GM23338 (cell line): ENCODE data around the gene COG1. TPM values are rescaled to one million over a fixed set of nuclear protein-coding genes. Genes with fewer than 3 reads are reported as not detected.

ENCODE experiments used
- ATAC-seq: fragments of 200-7000 bp; cut with Tn5 transposase; 3 replicates; pipeline ENCODE4 v1.9.1; 2020
- DNase-seq: peaks from one replicate; pipeline ENCODE4 v3.0.0-alpha.2; 2015; ENCODE audit warnings: low spot score
- H2AFZ ChIP-seq: fragments of 200-600 bp; sonication (generic); 2 replicates; pipeline ENCODE4 v1.8.0; 2016; ENCODE audit warnings: antibody characterized with exemption, mild to moderate bottlenecking, moderate library complexity
- H3F3A ChIP-seq: fragments of 200-600 bp; sonication (generic); replicated peaks from 2 replicates; pipeline ENCODE4 v1.8.0; 2017; ENCODE audit warnings: antibody characterized with exemption, mixed run types, low read depth
- H3K27ac ChIP-seq: fragments of 200-600 bp; sonication (generic); 2 replicates; pipeline ENCODE4 v1.6.1; 2016; ENCODE audit warnings: low read depth
- H3K27me3 ChIP-seq: fragments of 200-600 bp; sonication (generic); 2 replicates; pipeline ENCODE4 v1.8.0; 2016; ENCODE audit warnings: mild to moderate bottlenecking, mixed run types, moderate library complexity; ENCODE audit not compliant: insufficient read depth
- H3K36me3 ChIP-seq: fragments of 200-600 bp; sonication (generic); 2 replicates; pipeline ENCODE4 v1.8.0; 2016; ENCODE audit warnings: mild to moderate bottlenecking; ENCODE audit not compliant: insufficient read depth
- H3K4me1 ChIP-seq: fragments of 200-600 bp; sonication (generic); 2 replicates; pipeline ENCODE4 v1.8.0; 2016; ENCODE audit warnings: mild to moderate bottlenecking, moderate library complexity; ENCODE audit not compliant: insufficient read depth
- H3K4me2 ChIP-seq: fragments of 200-600 bp; sonication (generic); 2 replicates; pipeline ENCODE4 v1.7.1; 2017; ENCODE audit warnings: mixed run types
- H3K4me3 ChIP-seq: fragments of 200-600 bp; sonication (generic); 2 replicates; pipeline ENCODE4 v1.6.1; 2016; ENCODE audit warnings: mixed run types
- H3K79me2 ChIP-seq: fragments of 200-600 bp; sonication (generic); replicated peaks from 2 replicates; pipeline ENCODE4 v1.8.0; 2017; ENCODE audit warnings: mild to moderate bottlenecking; ENCODE audit not compliant: insufficient read depth
- H3K9me2 ChIP-seq: fragments of 200-600 bp; sonication (generic); 2 replicates; pipeline ENCODE4 v1.8.0; 2017; ENCODE audit not compliant: insufficient read depth
- H4K20me1 ChIP-seq: fragments of 200-600 bp; sonication (generic); replicated peaks from 2 replicates; pipeline ENCODE4 v1.8.0; 2017; ENCODE audit warnings: mild to moderate bottlenecking; ENCODE audit not compliant: insufficient read depth
- H3K27ac Mint-ChIP-seq: 2 replicates; pipeline ENCODE4 v1.8.0; 2020; ENCODE audit warnings: inconsistent platforms, mild to moderate bottlenecking, moderate library complexity, mixed read lengths
- H3K27me3 Mint-ChIP-seq: 3 replicates; pipeline ENCODE4 v1.8.0; 2022; ENCODE audit warnings: low read depth, mild to moderate bottlenecking, moderate library complexity, mixed read lengths, inconsistent platforms; ENCODE audit not compliant: insufficient read depth, poor library complexity
- H3K36me3 Mint-ChIP-seq: 3 replicates; pipeline ENCODE4 v1.8.0; 2021; ENCODE audit warnings: low read depth, mild to moderate bottlenecking, inconsistent platforms, moderate library complexity, mixed read lengths
- H3K4me1 Mint-ChIP-seq: 3 replicates; pipeline ENCODE4 v1.8.0; 2020; ENCODE audit warnings: mild to moderate bottlenecking, inconsistent platforms, mixed read lengths
- H3K4me3 Mint-ChIP-seq: 3 replicates; pipeline ENCODE4 v1.8.0; 2021; ENCODE audit warnings: moderate library complexity, mild to moderate bottlenecking, inconsistent platforms, mixed read lengths
- H3K9me3 Mint-ChIP-seq: 3 replicates; pipeline ENCODE4 v1.8.0; 2020; ENCODE audit warnings: moderate library complexity, mild to moderate bottlenecking, inconsistent platforms, mixed read lengths
- ETS1 ChIP-seq: IDR thresholded peaks from 2 replicates; pipeline ENCODE4 v1.6.1; 2016; ENCODE audit warnings: antibody characterized with exemption
- EZH2 ChIP-seq: fragments of 200-600 bp; sonication (generic); IDR thresholded peaks from one replicate; pipeline ENCODE4 v1.8.0; 2017; ENCODE audit warnings: antibody characterized with exemption, mild to moderate bottlenecking, low read depth; ENCODE audit not compliant: unreplicated experiment
- JUNB ChIP-seq: IDR thresholded peaks from one replicate; pipeline ENCODE4 v1.6.1; 2016; ENCODE audit warnings: antibody characterized with exemption; ENCODE audit not compliant: unreplicated experiment
- POLR2AphosphoS5 ChIP-seq: IDR thresholded peaks from 2 replicates; pipeline ENCODE4 v1.6.1; 2016; ENCODE audit warnings: antibody characterized with exemption, low read depth
- STAT1 ChIP-seq: IDR thresholded peaks from one replicate; pipeline ENCODE4 v1.6.1; 2016; ENCODE audit warnings: antibody characterized with exemption; ENCODE audit not compliant: unreplicated experiment
- ZNF114 ChIP-seq: fragments of 250-450 bp; sonication (Bioruptor Pico); IDR thresholded peaks from 2 replicates; pipeline ENCODE4 v1.5.0; 2020; ENCODE audit warnings: mild to moderate bottlenecking, moderate library complexity
- ZNF331 ChIP-seq: fragments of 250-450 bp; sonication (Bioruptor Pico); IDR thresholded peaks from 2 replicates; pipeline ENCODE4 v1.5.0; 2020; ENCODE audit warnings: low read depth, mild to moderate bottlenecking, moderate library complexity
- polyA plus RNA-seq: library from polyadenylated mRNA; unstranded; fragments of >200 nt; fragmentation: Nextera tagmentation; extraction: Ambion mirVana; gene quantifications from 2 replicates; pipeline ENCODE4 v1.2.1, GENCODE V29; 2016
- total RNA-seq: library from RNA; depleted of rRNA; stranded (reverse); fragments of >200 nt; shearing (Covaris generic); gene quantifications from 2 replicates; pipeline ENCODE4 v1.2.3, GENCODE V29; 2014
- TF ChIP-seq, protein P1 (sequence below): fragments of 250-450 bp; sonication (Bioruptor Pico); IDR thresholded peaks from 2 replicates; pipeline ENCODE4 v1.5.0; 2020; ENCODE audit warnings: mild to moderate bottlenecking, moderate library complexity
- TF ChIP-seq, protein P2 (sequence below), 2 experiments: fragments of 200-600 bp in 1 of 2; sonication (generic) in 1 of 2; conservative IDR thresholded peaks; 2 replicates each; pipeline versions ENCODE4 v1.5.1 to v1.6.1; 2016 to 2017; ENCODE audit warnings: antibody characterized with exemption in 2 of 2, low read depth in 2 of 2, mild to moderate bottlenecking in 2 of 2, moderate library complexity in 1 of 2

The COG1 gene
- total and polyA plus RNA-seq, 2 experiments from 2014 or later, result 15.0 to 26.1 TPM

- no peaks in the 10 kb centered on the region for H3K36me3 ChIP-seq
- H3K27me3 ChIP-seq, result no peaks in the 10 kb centered on the region
- peaks cover 6% of the 10 kb centered on the region for H3K27me3 Mint-ChIP-seq
- H3K4me3 Mint-ChIP-seq, result no peak overlapping the region; the same call in 2 of the 3 replicates
- no peaks in the 10 kb centered on the region for H3K36me3 Mint-ChIP-seq
- H3K4me2 ChIP-seq, result peak overlapping the region; percentile 43; the same call in 1 of the 2 replicates
- peaks cover 29% of the 10 kb centered on the region for H3K4me1 Mint-ChIP-seq
- no peak overlapping the region for H3K27ac Mint-ChIP-seq
- peak overlapping the region; percentile 93 for H2AFZ ChIP-seq
- no peak overlapping the region for H3K27ac ChIP-seq
- no peaks in the 10 kb centered on the region for H3K79me2 ChIP-seq
- H3F3A ChIP-seq, result peaks cover 5% of the 10 kb centered on the region; the same call in 1 of the 2 replicates
- H3K4me3 ChIP-seq, result no peak overlapping the region
- H3K9me2 ChIP-seq, result no peaks in the 10 kb centered on the region
- TF ChIP-seq ZNF114 (CRISPR knock-in tag), result no peak
- TF ChIP-seq STAT1, result no peak
- TF ChIP-seq JUNB, result no peak
- TF ChIP-seq ETS1, result no peak
- TF ChIP-seq, protein P1, sequence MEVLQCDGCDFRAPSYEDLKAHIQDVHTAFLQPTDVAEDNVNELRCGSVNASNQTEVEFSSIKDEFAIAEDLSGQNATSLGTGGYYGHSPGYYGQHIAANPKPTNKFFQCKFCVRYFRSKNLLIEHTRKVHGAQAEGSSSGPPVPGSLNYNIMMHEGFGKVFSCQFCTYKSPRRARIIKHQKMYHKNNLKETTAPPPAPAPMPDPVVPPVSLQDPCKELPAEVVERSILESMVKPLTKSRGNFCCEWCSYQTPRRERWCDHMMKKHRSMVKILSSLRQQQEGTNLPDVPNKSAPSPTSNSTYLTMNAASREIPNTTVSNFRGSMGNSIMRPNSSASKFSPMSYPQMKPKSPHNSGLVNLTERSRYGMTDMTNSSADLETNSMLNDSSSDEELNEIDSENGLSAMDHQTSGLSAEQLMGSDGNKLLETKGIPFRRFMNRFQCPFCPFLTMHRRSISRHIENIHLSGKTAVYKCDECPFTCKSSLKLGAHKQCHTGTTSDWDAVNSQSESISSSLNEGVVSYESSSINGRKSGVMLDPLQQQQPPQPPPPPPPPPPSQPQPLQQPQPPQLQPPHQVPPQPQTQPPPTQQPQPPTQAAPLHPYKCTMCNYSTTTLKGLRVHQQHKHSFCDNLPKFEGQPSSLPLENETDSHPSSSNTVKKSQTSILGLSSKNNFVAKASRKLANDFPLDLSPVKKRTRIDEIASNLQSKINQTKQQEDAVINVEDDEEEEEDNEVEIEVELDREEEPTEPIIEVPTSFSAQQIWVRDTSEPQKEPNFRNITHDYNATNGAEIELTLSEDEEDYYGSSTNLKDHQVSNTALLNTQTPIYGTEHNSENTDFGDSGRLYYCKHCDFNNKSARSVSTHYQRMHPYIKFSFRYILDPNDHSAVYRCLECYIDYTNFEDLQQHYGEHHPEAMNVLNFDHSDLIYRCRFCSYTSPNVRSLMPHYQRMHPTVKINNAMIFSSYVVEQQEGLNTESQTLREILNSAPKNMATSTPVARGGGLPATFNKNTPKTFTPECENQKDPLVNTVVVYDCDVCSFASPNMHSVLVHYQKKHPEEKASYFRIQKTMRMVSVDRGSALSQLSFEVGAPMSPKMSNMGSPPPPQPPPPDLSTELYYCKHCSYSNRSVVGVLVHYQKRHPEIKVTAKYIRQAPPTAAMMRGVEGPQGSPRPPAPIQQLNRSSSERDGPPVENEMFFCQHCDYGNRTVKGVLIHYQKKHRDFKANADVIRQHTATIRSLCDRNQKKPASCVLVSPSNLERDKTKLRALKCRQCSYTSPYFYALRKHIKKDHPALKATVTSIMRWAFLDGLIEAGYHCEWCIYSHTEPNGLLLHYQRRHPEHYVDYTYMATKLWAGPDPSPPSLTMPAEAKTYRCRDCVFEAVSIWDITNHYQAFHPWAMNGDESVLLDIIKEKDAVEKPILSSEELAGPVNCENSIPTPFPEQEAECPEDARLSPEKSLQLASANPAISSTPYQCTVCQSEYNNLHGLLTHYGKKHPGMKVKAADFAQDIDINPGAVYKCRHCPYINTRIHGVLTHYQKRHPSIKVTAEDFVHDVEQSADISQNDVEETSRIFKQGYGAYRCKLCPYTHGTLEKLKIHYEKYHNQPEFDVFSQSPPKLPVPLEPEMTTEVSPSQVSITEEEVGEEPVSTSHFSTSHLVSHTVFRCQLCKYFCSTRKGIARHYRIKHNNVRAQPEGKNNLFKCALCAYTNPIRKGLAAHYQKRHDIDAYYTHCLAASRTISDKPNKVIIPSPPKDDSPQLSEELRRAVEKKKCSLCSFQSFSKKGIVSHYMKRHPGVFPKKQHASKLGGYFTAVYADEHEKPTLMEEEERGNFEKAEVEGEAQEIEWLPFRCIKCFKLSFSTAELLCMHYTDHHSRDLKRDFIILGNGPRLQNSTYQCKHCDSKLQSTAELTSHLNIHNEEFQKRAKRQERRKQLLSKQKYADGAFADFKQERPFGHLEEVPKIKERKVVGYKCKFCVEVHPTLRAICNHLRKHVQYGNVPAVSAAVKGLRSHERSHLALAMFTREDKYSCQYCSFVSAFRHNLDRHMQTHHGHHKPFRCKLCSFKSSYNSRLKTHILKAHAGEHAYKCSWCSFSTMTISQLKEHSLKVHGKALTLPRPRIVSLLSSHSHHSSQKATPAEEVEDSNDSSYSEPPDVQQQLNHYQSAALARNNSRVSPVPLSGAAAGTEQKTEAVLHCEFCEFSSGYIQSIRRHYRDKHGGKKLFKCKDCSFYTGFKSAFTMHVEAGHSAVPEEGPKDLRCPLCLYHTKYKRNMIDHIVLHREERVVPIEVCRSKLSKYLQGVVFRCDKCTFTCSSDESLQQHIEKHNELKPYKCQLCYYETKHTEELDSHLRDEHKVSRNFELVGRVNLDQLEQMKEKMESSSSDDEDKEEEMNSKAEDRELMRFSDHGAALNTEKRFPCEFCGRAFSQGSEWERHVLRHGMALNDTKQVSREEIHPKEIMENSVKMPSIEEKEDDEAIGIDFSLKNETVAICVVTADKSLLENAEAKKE (CRISPR knock-in tag), result no peak
- TF ChIP-seq EZH2, result no peak
- no peak for TF ChIP-seq ZNF331 (CRISPR knock-in tag)
- TF ChIP-seq, protein P2, sequence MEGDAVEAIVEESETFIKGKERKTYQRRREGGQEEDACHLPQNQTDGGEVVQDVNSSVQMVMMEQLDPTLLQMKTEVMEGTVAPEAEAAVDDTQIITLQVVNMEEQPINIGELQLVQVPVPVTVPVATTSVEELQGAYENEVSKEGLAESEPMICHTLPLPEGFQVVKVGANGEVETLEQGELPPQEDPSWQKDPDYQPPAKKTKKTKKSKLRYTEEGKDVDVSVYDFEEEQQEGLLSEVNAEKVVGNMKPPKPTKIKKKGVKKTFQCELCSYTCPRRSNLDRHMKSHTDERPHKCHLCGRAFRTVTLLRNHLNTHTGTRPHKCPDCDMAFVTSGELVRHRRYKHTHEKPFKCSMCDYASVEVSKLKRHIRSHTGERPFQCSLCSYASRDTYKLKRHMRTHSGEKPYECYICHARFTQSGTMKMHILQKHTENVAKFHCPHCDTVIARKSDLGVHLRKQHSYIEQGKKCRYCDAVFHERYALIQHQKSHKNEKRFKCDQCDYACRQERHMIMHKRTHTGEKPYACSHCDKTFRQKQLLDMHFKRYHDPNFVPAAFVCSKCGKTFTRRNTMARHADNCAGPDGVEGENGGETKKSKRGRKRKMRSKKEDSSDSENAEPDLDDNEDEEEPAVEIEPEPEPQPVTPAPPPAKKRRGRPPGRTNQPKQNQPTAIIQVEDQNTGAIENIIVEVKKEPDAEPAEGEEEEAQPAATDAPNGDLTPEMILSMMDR (conservative IDR thresholded peaks at IDR 0.05; ENCODE audit: low read depth in 2 of 2), result no peak
- no peak for TF ChIP-seq POLR2AphosphoS5
- peak; percentile 41 for ATAC-seq
- H3K4me1 ChIP-seq, result peaks cover 32% of the 10 kb centered on the region
- no peaks in the 10 kb centered on the region for H4K20me1 ChIP-seq
- DNase-seq, result peak; percentile 34
- no peaks in the 10 kb centered on the region for H3K9me3 Mint-ChIP-seq
These were observed 37.3 kb upstream of the COG1 start for GRCh38 chr17:73155410-73156165.
